GM18861 (cell line): ENCODE results near the gene CLDN22.
"Not testable (repeated sequence)": the region's sequence is repeated elsewhere in the genome, so short reads cannot be mapped to it uniquely, and the experiment has no call there.

Source experiments
- ATAC-seq: cut with Tn5 transposase; IDR thresholded peaks from one replicate; pipeline ENCODE4 v1.9.1; 2021; ENCODE audit not compliant: unreplicated experiment

Gene CLDN22

GRCh38 chr4:183347566-183347965 is 27.5 kb upstream of the CLDN22 start:
- no peak for ATAC-seq

- no peak for ATAC-seq
Measured at GRCh38 chr4:183347146-183347545, 27.1 kb upstream of the CLDN22 start.

DNA sequence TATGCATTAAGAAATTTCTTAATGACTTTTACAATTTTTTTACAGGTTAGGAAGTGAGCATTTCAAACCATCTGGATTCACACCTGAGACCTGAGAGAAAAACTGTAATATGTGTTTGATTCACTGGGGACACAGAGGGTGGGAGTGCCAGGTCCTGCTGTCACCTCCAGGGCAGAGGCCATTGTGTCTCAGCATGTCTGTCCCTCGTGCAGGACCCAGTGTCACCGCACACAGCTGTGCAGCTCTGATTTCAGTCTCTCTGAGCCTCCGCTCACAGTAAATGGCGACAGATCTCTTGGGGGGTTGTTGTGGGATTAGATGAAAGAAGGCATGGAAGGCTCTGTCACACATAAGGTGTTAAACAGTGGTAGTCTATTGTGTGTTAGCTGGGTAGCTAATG is 25.2 kb upstream of the CLDN22 start:
- ATAC-seq = no peak

DNA sequence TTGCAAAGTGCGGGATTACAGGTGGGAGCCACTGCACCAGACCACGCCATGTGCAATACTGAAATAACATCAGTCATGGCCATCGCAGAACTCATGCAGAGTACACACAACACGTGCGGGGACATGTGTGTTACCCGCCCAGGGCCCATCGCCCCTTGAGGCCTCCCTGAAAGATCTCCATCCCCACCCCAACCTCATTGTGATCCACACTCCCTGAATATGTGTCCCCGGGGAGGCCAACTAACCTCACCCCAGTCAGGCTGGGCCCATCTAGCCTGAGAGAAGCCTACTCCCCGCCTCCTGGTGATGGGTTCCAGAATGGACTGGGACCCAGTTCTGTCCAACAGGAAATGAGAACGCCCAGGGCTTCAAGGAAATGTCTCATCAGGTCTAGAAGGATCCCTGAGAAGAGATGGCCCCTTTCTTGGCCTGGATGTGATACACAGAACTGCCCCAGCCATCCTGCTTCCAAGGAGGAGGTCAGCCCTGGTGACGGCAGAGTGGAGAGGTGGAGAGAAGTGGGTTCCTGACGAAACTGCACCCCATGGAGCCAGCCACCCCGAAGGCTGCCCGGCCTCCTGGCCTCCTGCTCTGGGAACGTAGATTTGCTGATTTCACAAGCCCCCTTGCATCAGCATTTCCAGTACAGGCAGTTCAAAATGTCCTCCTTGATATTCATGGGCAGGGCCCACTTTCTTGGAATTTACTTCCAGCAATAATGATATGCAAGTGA is 24.6 kb upstream of the CLDN22 start:
- no peak for ATAC-seq

DNA sequence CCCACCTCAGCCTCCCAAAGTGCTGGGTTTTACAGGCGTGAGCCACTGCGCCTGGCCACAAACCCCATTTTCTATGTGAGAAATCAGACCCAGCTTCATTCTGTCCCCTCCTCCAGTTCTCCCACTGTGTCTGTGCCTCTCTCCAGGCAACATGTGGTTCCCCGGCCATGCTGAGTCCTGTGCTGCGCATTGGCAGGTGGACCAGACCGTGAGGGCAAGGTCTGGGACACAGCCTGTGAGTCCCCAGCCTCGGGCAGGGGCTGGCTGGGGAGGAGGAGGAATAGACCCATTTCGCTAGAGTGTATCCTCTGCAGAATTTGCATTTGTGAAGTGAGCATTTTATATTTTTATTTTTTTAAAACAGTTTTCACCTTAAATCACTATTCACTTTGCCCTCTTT is 23.7 kb upstream of the CLDN22 start:
- no peak for ATAC-seq

GRCh38 chr4:183342541-183343533 is 22.8 kb upstream of the CLDN22 start:
- no peak for ATAC-seq

DNA sequence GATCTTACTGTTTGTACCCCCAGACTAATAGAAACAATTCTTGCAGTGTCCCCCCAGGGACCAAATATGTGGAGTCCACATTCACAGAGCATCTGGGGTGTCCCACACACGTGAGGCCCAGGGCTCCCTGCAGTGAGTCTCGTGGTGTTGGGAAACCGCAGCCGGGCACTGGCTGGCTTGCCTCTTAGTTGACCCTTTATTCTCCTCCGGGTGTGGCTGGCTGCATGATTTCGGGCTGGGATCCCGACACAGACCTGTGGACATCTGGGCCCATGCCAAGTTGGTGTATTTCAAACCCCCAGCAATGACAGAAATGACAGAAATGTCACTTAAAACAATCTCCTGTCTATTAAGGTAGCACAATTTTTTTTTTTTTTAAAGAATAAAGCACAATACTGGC is 17.8 kb upstream of the CLDN22 start:
- ATAC-seq = no peak

GRCh38 chr4:183337349-183337748 is 17.3 kb upstream of the CLDN22 start:
- no peak for ATAC-seq

- ATAC-seq = no peak
Measured at GRCh38 chr4:183335369-183335940, 15.4 kb upstream of the CLDN22 start.

- no peak for ATAC-seq
Measured at GRCh38 chr4:183333983-183334382, 13.9 kb upstream of the CLDN22 start.

GRCh38 chr4:183333202-183333601 is 13.1 kb upstream of the CLDN22 start:
- ATAC-seq = no peak

- ATAC-seq = no peak
Measured at GRCh38 chr4:183332447-183332846, 12.4 kb upstream of the CLDN22 start.

- no peak for ATAC-seq
Measured at GRCh38 chr4:183330841-183331240, 10.8 kb upstream of the CLDN22 start.

DNA sequence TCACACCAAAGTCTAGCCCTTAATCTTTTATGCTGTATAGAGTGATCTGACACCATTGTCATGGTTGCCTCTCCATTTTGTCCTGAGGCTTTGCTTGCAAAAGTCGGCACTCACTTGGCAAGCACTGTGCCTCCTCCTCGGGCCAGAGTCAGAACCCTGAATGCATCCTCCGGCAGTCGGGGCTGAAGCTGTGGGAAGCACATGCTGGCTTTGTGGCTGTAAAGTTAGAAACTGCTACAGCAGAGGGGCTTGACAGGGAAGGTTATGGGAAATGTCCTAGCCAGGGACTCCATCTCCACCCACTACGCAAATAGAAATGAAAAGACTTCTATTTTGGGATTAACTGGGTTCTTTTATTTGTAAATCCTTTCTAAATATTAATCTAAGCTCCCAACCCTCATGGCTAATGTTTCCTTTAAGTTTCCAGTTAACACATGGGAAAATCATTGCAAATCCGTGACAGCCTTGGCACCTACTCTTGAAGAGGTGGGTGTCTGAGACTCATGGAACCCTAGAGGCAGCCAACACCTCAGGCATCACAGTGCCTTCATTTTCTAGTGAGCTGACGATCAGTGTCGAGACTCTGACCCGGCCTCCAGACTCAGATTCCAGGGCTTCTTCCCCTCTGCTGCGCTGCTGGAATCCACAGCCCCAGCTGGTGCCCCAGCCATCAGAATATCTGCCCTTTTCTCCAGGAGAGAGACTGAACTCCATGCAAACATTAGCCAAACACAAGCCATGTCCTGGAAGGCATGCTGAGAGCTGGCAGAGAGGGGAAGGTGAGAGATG is 10.1 kb upstream of the CLDN22 start:
- ATAC-seq = no peak

DNA sequence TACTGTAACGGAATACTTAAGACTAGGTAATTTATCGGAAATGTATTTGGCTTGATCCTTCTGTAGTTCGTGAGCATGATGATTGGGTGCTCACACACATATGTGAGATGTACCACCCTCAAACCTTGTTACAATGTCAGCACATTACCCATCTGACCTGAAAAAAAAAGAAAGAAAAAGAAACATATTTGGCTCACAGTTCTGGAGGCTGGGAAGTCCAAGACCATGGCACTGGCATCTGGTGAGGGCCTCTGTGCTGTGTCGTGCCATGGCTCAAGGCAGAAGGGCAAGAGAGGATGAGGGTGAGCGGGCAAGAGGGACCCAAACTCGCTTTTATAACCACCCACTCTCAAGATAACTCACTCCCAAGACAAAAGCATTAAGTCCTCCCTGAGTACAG is 9.2 kb upstream of the CLDN22 start:
- ATAC-seq = no peak

- ATAC-seq = no peak
Measured at GRCh38 chr4:183328832-183329231, 8.8 kb upstream of the CLDN22 start.

DNA sequence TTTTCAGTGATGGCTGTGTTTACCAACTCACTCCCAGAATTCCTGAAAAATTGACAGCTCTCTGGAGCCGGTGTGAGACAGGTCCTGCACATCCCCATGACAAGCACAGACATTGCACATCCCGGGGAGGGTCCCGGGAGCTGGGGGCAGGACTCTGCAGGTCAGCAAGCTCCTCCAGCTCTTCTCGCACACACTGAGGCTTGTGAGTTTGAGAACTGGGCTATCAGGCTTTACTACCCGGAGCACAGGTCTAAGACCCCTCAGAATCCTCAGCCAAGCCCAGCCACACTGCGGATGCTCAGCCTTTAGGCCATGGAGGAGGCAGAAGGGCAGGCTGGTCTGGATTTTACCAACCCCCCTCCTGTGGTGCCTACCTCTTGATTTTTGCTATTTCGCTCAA is 7.8 kb upstream of the CLDN22 start:
- no peak for ATAC-seq

- ATAC-seq = no peak
Measured at GRCh38 chr4:183326853-183327252, 6.8 kb upstream of the CLDN22 start.

DNA sequence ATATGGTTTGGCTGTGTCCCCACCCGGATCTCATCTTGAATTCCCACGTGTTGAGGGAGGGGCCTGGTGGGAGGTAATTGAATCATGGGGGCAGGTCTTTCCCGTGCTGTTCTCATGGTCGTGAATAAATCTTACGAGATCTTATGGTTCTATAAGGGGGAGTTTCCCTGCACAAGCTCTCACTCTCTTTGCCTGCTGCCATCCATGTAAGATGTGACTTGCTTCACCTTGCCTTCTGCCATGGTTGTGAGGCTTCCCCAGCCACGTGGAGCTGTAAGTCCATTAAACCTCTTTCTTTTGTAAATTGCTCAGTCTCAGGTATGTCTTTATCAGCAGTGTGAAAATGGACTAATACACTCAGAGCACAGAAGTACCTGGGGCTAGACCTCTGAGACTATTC is 6.3 kb upstream of the CLDN22 start:
- ATAC-seq = not testable (repeated sequence)

DNA sequence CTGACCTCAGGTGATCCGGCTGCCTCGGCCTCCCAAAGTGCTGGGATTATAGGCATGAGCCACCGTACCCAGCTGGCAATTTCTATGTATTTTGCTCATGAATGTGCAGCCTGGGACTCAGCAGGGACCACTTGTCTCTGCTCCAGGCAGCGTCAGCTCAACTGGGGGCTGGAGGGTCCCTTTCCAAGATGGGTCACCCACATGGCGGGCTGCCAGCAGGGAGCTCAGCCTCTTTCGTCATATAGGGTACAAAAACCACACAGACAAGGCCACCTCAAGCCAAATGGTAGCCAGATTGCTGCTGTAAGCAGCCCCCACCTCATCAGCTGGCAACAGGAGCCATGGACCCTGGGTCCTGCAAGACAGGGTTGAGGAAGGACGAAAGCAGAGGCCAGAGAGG is 4.5 kb upstream of the CLDN22 start:
- no peak for ATAC-seq

- not testable (repeated sequence) for ATAC-seq
Measured at GRCh38 chr4:183324056-183324455, 4.0 kb upstream of the CLDN22 start.
